H9 (cell line): ENCODE measurements around the gene HOXD10. TPM values are rescaled to one million over a fixed set of nuclear protein-coding genes. Genes with fewer than 3 reads are reported as not detected.

Experiments used
- DNase-seq: peaks from one replicate; pipeline ENCODE4 v3.0.0-alpha.2; 2017
- H2AFZ ChIP-seq: one replicate; pipeline ENCODE4 v1.6.1; 2013; ENCODE audit warnings: mild to moderate bottlenecking, low read length, control low read depth, moderate library complexity
- H2AK5ac ChIP-seq: 2 replicates; pipeline ENCODE4 v1.6.1; 2013; ENCODE audit warnings: low read length, control low read depth, mixed read lengths; ENCODE audit not compliant: insufficient read length
- H2BK120ac ChIP-seq: one replicate; pipeline ENCODE4 v1.6.1; 2013; ENCODE audit warnings: low read depth, mild to moderate bottlenecking, low read length, control low read depth, inconsistent platforms; ENCODE audit not compliant: poor library complexity, severe bottlenecking
- H2BK12ac ChIP-seq: 2 replicates; pipeline ENCODE4 v1.6.1; 2013; ENCODE audit warnings: low read length, control low read depth, mixed read lengths, low read depth; ENCODE audit not compliant: insufficient read length
- H2BK15ac ChIP-seq: 2 replicates; pipeline ENCODE4 v1.6.1; 2013; ENCODE audit warnings: low read depth, low read length, control low read depth
- H2BK20ac ChIP-seq: one replicate; pipeline ENCODE4 v1.6.1; 2013; ENCODE audit warnings: low read depth, mild to moderate bottlenecking, low read length, control low read depth, inconsistent platforms; ENCODE audit not compliant: poor library complexity, severe bottlenecking
- H2BK5ac ChIP-seq: 2 replicates; pipeline ENCODE4 v1.6.1; 2013; ENCODE audit warnings: low read length, control low read depth, mixed read lengths; ENCODE audit not compliant: insufficient read length
- H3K14ac ChIP-seq: 2 replicates; pipeline ENCODE4 v1.6.1; 2013; ENCODE audit warnings: low read length, control low read depth; ENCODE audit not compliant: insufficient read depth
- H3K18ac ChIP-seq: 2 replicates; pipeline ENCODE4 v1.6.1; 2013; ENCODE audit warnings: low read depth, mild to moderate bottlenecking, mixed read lengths, low read length, control low read depth; ENCODE audit not compliant: insufficient read length
- H3K23ac ChIP-seq: 2 replicates; pipeline ENCODE4 v1.6.1; 2013; ENCODE audit warnings: low read length, control low read depth, mixed read lengths, low read depth; ENCODE audit not compliant: insufficient read length
- H3K23me2 ChIP-seq: 2 replicates; pipeline ENCODE4 v1.6.1; 2013; ENCODE audit warnings: low read depth, mild to moderate bottlenecking, mixed read lengths, low read length, control low read depth; ENCODE audit not compliant: insufficient read length, poor library complexity, severe bottlenecking
- H3K27ac ChIP-seq: 2 replicates; pipeline ENCODE4 v1.5.1; 2013; ENCODE audit warnings: low read length, control low read depth, mixed read lengths, low read depth; ENCODE audit not compliant: insufficient read length
- H3K27me3 ChIP-seq: 2 replicates; pipeline ENCODE4 v1.6.1; 2013; ENCODE audit warnings: low read length, control low read depth, inconsistent platforms; ENCODE audit not compliant: insufficient read depth
- H3K4ac ChIP-seq: 2 replicates; pipeline ENCODE4 v1.6.1; 2013; ENCODE audit warnings: low read depth, mild to moderate bottlenecking, control low read depth, inconsistent platforms, low read length, moderate library complexity
- H3K4me1 ChIP-seq: 2 replicates; pipeline ENCODE4 v1.6.1; 2013; ENCODE audit warnings: low read length, control low read depth, inconsistent platforms; ENCODE audit not compliant: insufficient read depth
- H3K4me2 ChIP-seq: 2 replicates; pipeline ENCODE4 v1.6.1; 2013; ENCODE audit warnings: low read length, control low read depth, mixed read lengths; ENCODE audit not compliant: insufficient read length, insufficient read depth
- H3K56ac ChIP-seq: 2 replicates; pipeline ENCODE4 v1.6.1; 2013; ENCODE audit warnings: low read depth, mild to moderate bottlenecking, mixed read lengths, low read length, control low read depth; ENCODE audit not compliant: insufficient read length
- H3K79me1 ChIP-seq: 2 replicates; pipeline ENCODE4 v1.6.1; 2013; ENCODE audit warnings: low read depth, mild to moderate bottlenecking, moderate library complexity, low read length, control low read depth, inconsistent platforms; ENCODE audit not compliant: insufficient read depth, poor library complexity, severe bottlenecking
- H3K79me2 ChIP-seq: 2 replicates; pipeline ENCODE4 v1.6.1; 2013; ENCODE audit warnings: low read length, control low read depth, inconsistent platforms; ENCODE audit not compliant: insufficient read depth
- H3K9ac ChIP-seq: 2 replicates; pipeline ENCODE4 v1.6.1; 2013; ENCODE audit warnings: low read length, control low read depth, mixed read lengths; ENCODE audit not compliant: insufficient read length; ENCODE audit errors: extremely low read depth
- H3K9me3 ChIP-seq: one replicate; pipeline ENCODE4 v1.6.1; 2013; ENCODE audit warnings: low read depth, low read length, inconsistent platforms; ENCODE audit not compliant: control insufficient read depth
- H3T11ph ChIP-seq: one replicate; pipeline ENCODE4 v1.6.1; 2013; ENCODE audit warnings: mild to moderate bottlenecking, low read length, control low read depth, inconsistent platforms
- H4K20me1 ChIP-seq: one replicate; pipeline ENCODE4 v1.6.1; 2013; ENCODE audit not compliant: control insufficient read depth, insufficient read length, insufficient read depth
- H4K5ac ChIP-seq: 2 replicates; pipeline ENCODE4 v1.6.1; 2013; ENCODE audit warnings: low read depth, mild to moderate bottlenecking, mixed read lengths, low read length, control low read depth; ENCODE audit not compliant: insufficient read length
- H4K8ac ChIP-seq: replicated peaks from 2 replicates; pipeline ENCODE4 v1.6.1; 2013; ENCODE audit warnings: low read length, control low read depth, mixed read lengths, low read depth; ENCODE audit not compliant: insufficient read length
- H4K91ac ChIP-seq: 2 replicates; pipeline ENCODE4 v1.6.1; 2013; ENCODE audit warnings: low read depth, mild to moderate bottlenecking, moderate library complexity, mixed read lengths, low read length, control low read depth; ENCODE audit not compliant: insufficient read length
- H3K27ac Mint-ChIP-seq, 3 experiments: 2 replicates in 2 of 3; 3 replicates in 1 of 3; pipeline ENCODE4 v1.8.0; 2020 to 2021; ENCODE audit warnings: mixed read lengths in 3 of 3, mild to moderate bottlenecking in 1 of 3, moderate library complexity in 1 of 3
- H3K27me3 Mint-ChIP-seq: 2 replicates; pipeline ENCODE4 v1.8.0; 2021; ENCODE audit warnings: low read depth, mild to moderate bottlenecking, moderate library complexity, mixed read lengths
- H3K36me3 Mint-ChIP-seq, 3 experiments: 2 replicates in 2 of 3; 3 replicates in 1 of 3; pipeline ENCODE4 v1.8.0; 2020 to 2021; ENCODE audit warnings: low read depth in 3 of 3, mixed read lengths in 3 of 3; ENCODE audit not compliant: insufficient read depth in 1 of 3
- H3K4me1 Mint-ChIP-seq, 2 experiments: 2 replicates each; pipeline ENCODE4 v1.8.0; 2020; ENCODE audit warnings: mixed read lengths in 2 of 2
- H3K4me3 Mint-ChIP-seq, 2 experiments: 2 replicates in 1 of 2; 3 replicates in 1 of 2; pipeline ENCODE4 v1.8.0; 2020 to 2021; ENCODE audit warnings: mild to moderate bottlenecking in 2 of 2, mixed read lengths in 2 of 2, moderate library complexity in 1 of 2
- H3K9me3 Mint-ChIP-seq, 2 experiments: 2 replicates in 1 of 2; 3 replicates in 1 of 2; pipeline ENCODE4 v1.8.0; 2020; ENCODE audit warnings: mild to moderate bottlenecking in 2 of 2, mixed read lengths in 2 of 2, moderate library complexity in 1 of 2
- CTCF ChIP-seq: fragments of 200-600 bp; sonication (generic); conservative IDR thresholded peaks from 3 replicates; pipeline ENCODE4 v1.8.0; 2021; ENCODE audit warnings: antibody characterized with exemption, mild to moderate bottlenecking
- total RNA-seq: library from RNA; stranded (reverse); gene quantifications from 2 replicates; pipeline ENCODE4 v1.2.1, GENCODE V29; 2021

The HOXD10 gene
- total RNA-seq, 1 experiment from 2014 or later: not detected

- Histone ChIP-seq H3K56ac (no peak overlapping the region), H3K18ac (no peak overlapping the region), H3K4me1 (peaks cover 3% of the 10 kb centered on the region; the same call in 1 of the 2 replicates), H2BK15ac (no peak overlapping the region), H2BK12ac (no peak overlapping the region), H2BK120ac (no peak overlapping the region), H3K9ac (no peak overlapping the region), H4K20me1 (no peaks in the 10 kb centered on the region), H3K23ac (no peak overlapping the region), H3K23me2 (no peaks in the 10 kb centered on the region), H3K9me3 (no peaks in the 10 kb centered on the region), H4K8ac (no peak overlapping the region), H2AFZ (no peak overlapping the region), H2BK5ac (no peak overlapping the region), H3K27ac (no peak overlapping the region), H2AK5ac (no peak overlapping the region), H3K79me2 (no peaks in the 10 kb centered on the region), H3T11ph (no peak overlapping the region), H3K4ac (no peak overlapping the region), H2BK20ac (no peak overlapping the region), H4K5ac (no peak overlapping the region), H3K4me2 (no peak overlapping the region), H3K79me1 (no peaks in the 10 kb centered on the region), H3K27me3 (peaks cover 95% of the 10 kb centered on the region), H3K14ac (no peak overlapping the region), H4K91ac (no peak overlapping the region)
- Mint-ChIP-seq H3K9me3 (peaks cover 11 to 16% of the 10 kb centered on the region in 2 experiments; a peak in 4 of 5 replicates), H3K27me3 (peaks cover 98% of the 10 kb centered on the region), H3K27ac (no peak overlapping the region), H3K4me3 (no peak overlapping the region), H3K36me3 (peaks cover 0 to 3% (median 0%) of the 10 kb centered on the region in 3 experiments; a peak in 2 of 7 replicates), H3K4me1 (peaks cover 11 to 27% of the 10 kb centered on the region in 2 experiments)
- no peak for TF ChIP-seq CTCF
- no peak for DNase-seq
Measured at GRCh38 chr2:176089843-176090395, 26.7 kb upstream of the HOXD10 start.
